ENCODE measurements around the gene TMEM79.

- TF ChIP-seq CTCF (conservative IDR thresholded peaks at IDR 0.05 in 1 of 2, IDR thresholded peaks at IDR 0.05 in 1 of 2; ENCODE audit: low read depth in 1 of 2, low read length in 2 of 2) (no peak), EZH2 (IDR thresholded peaks at IDR 0.05; ENCODE audit: low read length, missing control alignments) (no peak)
These were observed 26.4 kb upstream of the TMEM79 start for GRCh38 chr1:156257711-156258110.

Measured in fibroblast of lung (primary cell).